Measurements from ENCODE around the gene AARS2.

DNA sequence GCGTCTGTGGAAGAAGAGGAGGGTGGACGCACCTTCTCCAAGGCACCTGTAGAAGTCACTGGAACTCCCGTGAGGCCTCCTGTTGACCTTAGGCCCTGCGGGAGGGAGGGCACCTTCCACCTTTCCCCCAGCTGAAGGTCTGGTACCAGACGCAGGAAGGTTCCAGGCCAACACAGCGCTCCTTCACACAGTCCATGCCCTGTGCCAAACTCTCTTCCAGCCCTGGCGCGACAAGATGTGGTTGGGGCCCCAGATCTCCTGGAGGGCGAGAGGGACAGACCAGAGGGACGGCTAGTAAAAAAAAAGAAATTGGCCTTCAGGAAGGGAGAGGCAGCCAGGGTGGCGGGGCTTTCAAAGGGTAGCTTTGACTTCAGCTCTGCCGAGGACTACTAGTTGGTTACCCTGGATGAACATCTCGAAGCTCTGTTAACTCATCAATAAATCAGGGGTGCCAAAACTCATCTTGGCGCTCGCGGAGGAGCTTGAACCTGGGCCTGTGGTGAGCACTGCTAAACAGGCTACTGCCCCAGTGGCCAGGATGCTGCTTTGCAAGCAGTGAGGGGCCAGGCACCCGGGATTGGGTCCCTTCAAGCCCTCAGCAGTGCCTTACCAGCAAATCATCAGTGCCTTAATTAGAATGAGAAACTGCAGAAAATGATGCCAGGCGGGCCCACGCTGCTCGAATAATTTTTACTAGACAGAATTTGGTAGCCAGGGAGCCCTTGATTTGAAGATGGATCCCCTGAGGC, 14.9 kb downstream of the AARS2 start:
- TF ChIP-seq, protein P1, sequence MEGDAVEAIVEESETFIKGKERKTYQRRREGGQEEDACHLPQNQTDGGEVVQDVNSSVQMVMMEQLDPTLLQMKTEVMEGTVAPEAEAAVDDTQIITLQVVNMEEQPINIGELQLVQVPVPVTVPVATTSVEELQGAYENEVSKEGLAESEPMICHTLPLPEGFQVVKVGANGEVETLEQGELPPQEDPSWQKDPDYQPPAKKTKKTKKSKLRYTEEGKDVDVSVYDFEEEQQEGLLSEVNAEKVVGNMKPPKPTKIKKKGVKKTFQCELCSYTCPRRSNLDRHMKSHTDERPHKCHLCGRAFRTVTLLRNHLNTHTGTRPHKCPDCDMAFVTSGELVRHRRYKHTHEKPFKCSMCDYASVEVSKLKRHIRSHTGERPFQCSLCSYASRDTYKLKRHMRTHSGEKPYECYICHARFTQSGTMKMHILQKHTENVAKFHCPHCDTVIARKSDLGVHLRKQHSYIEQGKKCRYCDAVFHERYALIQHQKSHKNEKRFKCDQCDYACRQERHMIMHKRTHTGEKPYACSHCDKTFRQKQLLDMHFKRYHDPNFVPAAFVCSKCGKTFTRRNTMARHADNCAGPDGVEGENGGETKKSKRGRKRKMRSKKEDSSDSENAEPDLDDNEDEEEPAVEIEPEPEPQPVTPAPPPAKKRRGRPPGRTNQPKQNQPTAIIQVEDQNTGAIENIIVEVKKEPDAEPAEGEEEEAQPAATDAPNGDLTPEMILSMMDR (IDR thresholded peaks at IDR 0.05; ENCODE audit: poor library complexity), result no peak
- no peak for TF ChIP-seq EZH2phosphoT487 (IDR thresholded peaks at IDR 0.05; ENCODE audit: low read depth, severe bottlenecking, unreplicated experiment)

Data from hepatocyte (in vitro differentiated cells).